Erythroblast (primary cell): ENCODE data around the gene ABCA12.

Experiments
- GATA1 ChIP-seq: IDR thresholded peaks from 2 replicates; pipeline ENCODE4 v1.6.1; 2011; ENCODE audit warnings: low read depth, mild to moderate bottlenecking, control low read depth, low read length, moderate library complexity
- POLR2A ChIP-seq: IDR thresholded peaks from 2 replicates; pipeline ENCODE4 v1.6.1; 2011; ENCODE audit warnings: mild to moderate bottlenecking, low read length

GRCh38 chr2:215052810-215053209, 85.6 kb downstream of the ABCA12 start:
- TF ChIP-seq POLR2A (no peak), GATA1 (no peak)
